ENCODE data around the gene OMP.
A peak's percentile ranks its signal among the peaks of the same experiment; 100 is the strongest.

OMP gene

GRCh38 chr11:77125695-77126094, 23.1 kb downstream of the OMP start:
- H4K20me1 ChIP-seq (ENCODE audit: insufficient read depth) = no peaks in the 10 kb centered on the region
- no peak overlapping the region for H3K4me2 ChIP-seq
- no peak overlapping the region for H2AFZ ChIP-seq (ENCODE audit: low read depth)
- H3K36me3 ChIP-seq (ENCODE audit: insufficient read depth) = no peaks in the 10 kb centered on the region
- no peak overlapping the region for H3K9ac ChIP-seq
- H3K27ac ChIP-seq = no peak overlapping the region
- H3K79me2 ChIP-seq (ENCODE audit: insufficient read depth, low read depth) = no peaks in the 10 kb centered on the region
- H3K4me3 ChIP-seq (IDR thresholded peaks at IDR 0.05; ENCODE audit: insufficient read depth, low read depth, low read length) = no peak overlapping the region
- H3K4me1 ChIP-seq (ENCODE audit: low read depth, poor library complexity, severe bottlenecking) = peaks cover 6% of the 10 kb centered on the region
- no peak for TF ChIP-seq CTCF (conservative IDR thresholded peaks at IDR 0.05; ENCODE audit: low read depth, low read length)
- no peaks in the 10 kb centered on the region for H3K27me3 ChIP-seq (ENCODE audit: insufficient read depth, low read depth)

GRCh38 chr11:77126156-77126775, 23.6 kb downstream of the OMP start:
- no peaks in the 10 kb centered on the region for H3K27me3 ChIP-seq (ENCODE audit: insufficient read depth, low read depth)
- peak overlapping the region; percentile 84; the same call in 1 of the 2 replicates for H2AFZ ChIP-seq (ENCODE audit: low read depth)
- H3K4me3 ChIP-seq (IDR thresholded peaks at IDR 0.05; ENCODE audit: insufficient read depth, low read depth, low read length) = no peak overlapping the region
- no peaks in the 10 kb centered on the region for H3K79me2 ChIP-seq (ENCODE audit: insufficient read depth, low read depth)
- H4K20me1 ChIP-seq (ENCODE audit: insufficient read depth) = no peaks in the 10 kb centered on the region
- no peak overlapping the region for H3K4me2 ChIP-seq
- no peaks in the 10 kb centered on the region for H3K36me3 ChIP-seq (ENCODE audit: insufficient read depth)
- H3K27ac ChIP-seq = no peak overlapping the region
- no peak overlapping the region for H3K9ac ChIP-seq
- peaks cover 6% of the 10 kb centered on the region for H3K4me1 ChIP-seq (ENCODE audit: low read depth, poor library complexity, severe bottlenecking)
- no peak for TF ChIP-seq CTCF (conservative IDR thresholded peaks at IDR 0.05; ENCODE audit: low read depth, low read length)

- Histone ChIP-seq H3K27me3 (ENCODE audit: insufficient read depth, low read depth) (no peaks in the 10 kb centered on the region), H3K9ac (peak overlapping the region; percentile 12; the same call in 1 of the 2 replicates), H3K36me3 (ENCODE audit: insufficient read depth) (no peaks in the 10 kb centered on the region), H3K27ac (no peak overlapping the region), H3K79me2 (ENCODE audit: insufficient read depth, low read depth) (no peaks in the 10 kb centered on the region), H3K4me2 (peak overlapping the region; percentile 43), H3K4me1 (ENCODE audit: low read depth, poor library complexity, severe bottlenecking) (peaks cover 6% of the 10 kb centered on the region), H2AFZ (ENCODE audit: low read depth) (peak overlapping the region; percentile 84), H4K20me1 (ENCODE audit: insufficient read depth) (no peaks in the 10 kb centered on the region), H3K4me3 (IDR thresholded peaks at IDR 0.05; ENCODE audit: insufficient read depth, low read depth, low read length) (no peak overlapping the region)
- no peak for TF ChIP-seq CTCF (conservative IDR thresholded peaks at IDR 0.05; ENCODE audit: low read depth, low read length)
Measured at GRCh38 chr11:77126861-77127234, 24.2 kb downstream of the OMP start.

GRCh38 chr11:77127235-77127911, 24.7 kb downstream of the OMP start:
- H4K20me1 ChIP-seq (ENCODE audit: insufficient read depth) = no peaks in the 10 kb centered on the region
- H3K9ac ChIP-seq = peak overlapping the region; percentile 12; the same call in 1 of the 2 replicates
- TF ChIP-seq CTCF (conservative IDR thresholded peaks at IDR 0.05; ENCODE audit: low read depth, low read length) = peak; percentile 99
- H3K27me3 ChIP-seq (ENCODE audit: insufficient read depth, low read depth) = no peaks in the 10 kb centered on the region
- H3K79me2 ChIP-seq (ENCODE audit: insufficient read depth, low read depth) = no peaks in the 10 kb centered on the region
- H3K36me3 ChIP-seq (ENCODE audit: insufficient read depth) = no peaks in the 10 kb centered on the region
- no peak overlapping the region for H3K4me3 ChIP-seq (IDR thresholded peaks at IDR 0.05; ENCODE audit: insufficient read depth, low read depth, low read length)
- H3K4me2 ChIP-seq = peak overlapping the region; percentile 43
- no peak overlapping the region for H3K27ac ChIP-seq
- H2AFZ ChIP-seq (ENCODE audit: low read depth) = peak overlapping the region; percentile 84
- peaks cover 6% of the 10 kb centered on the region for H3K4me1 ChIP-seq (ENCODE audit: low read depth, poor library complexity, severe bottlenecking)
